ENCODE measurements around the gene BLACAT1.
A peak's percentile ranks its signal among the peaks of the same experiment; 100 is the strongest.
"Not testable (repeated sequence)": the region's sequence is repeated elsewhere in the genome, so short reads cannot be mapped to it uniquely, and the experiment has no call there.

Gene BLACAT1

DNA sequence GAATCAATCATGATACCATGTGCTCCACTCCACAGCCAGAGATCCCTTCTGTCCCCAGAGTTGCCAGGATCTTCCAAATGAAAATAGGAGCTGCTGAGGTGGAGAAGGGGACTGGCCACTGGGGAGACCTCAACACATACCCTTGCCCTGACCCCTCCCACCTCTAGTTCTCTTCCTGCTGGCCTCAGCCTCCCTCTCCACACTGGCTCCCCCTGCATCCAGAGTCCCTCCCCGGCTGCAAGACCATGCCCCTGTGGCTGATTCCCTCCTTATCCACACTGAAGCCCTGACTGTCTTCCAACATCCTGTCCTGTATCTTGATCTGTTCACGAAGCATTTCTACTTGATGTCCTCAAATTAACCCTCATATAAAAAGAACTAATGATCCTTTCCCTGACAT lies 27.5 kb upstream of the BLACAT1 start:
- no peak for DNase-seq

DNA sequence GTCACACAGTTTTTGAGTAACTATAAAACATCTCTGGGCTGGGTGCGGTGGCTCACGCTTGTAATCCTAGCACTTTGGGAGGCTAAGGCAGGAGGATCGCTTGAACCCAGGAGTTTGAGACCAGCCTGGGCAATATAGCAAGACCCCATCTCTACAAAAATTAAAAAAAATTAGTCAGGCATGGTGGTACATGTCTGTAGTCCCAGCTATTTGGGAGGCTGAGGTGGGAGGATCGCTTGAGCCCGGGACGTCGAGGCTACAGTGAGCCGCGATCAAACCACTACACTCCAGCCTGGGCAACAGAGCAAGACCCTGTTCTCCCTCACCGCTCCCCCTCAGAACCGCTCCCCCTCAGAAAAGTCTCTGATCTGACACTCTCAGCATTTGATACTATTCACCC lies 26.7 kb upstream of the BLACAT1 start:
- DNase-seq = not testable (repeated sequence)

DNA sequence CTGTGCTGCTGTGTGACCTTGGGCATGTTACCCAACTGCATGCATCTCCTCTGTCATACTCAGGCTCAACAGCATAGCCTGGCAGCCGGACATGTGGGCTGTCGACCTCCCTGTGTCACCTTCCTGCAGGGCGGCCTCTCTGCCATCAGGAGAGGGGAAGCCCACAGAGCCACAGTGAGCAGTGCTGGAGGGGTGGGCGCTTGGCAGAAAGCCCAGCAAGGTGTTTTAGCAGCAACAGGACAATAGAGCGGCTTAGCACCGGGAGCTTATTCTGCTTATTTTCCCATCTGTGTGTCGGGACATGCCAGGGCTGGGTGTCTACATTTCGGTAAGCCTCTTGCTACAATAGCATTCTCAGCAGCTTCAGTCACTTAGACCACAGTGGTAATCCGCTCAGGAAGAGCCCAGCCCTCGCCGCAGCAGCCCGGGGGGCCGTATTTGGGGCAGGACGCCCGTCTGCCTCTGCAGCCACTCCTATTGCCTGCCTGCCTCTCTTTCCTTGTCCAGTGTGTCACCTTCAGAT lies 25.8 kb upstream of the BLACAT1 start:
- DNase-seq = peak; percentile 13

DNA sequence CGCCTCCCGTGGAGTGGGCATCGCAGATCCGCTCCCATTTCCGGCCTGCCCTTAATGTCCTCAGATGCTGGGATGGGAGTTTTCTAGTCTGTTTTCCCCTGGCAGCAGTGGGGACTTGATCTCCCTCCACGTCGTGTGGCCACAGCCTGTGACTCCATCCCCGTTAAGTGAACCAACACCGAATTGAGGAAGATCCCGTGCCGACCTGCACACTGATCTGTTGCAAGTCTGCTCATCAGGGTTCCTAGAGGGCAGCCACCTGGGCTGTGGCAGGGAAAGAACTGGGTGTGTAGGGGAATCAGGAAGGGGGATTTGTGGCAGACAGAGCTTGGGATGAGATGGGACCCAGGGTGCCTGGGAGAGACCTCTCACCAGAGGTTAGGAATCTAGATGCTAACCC lies 25.4 kb upstream of the BLACAT1 start:
- DNase-seq = no peak

DNA sequence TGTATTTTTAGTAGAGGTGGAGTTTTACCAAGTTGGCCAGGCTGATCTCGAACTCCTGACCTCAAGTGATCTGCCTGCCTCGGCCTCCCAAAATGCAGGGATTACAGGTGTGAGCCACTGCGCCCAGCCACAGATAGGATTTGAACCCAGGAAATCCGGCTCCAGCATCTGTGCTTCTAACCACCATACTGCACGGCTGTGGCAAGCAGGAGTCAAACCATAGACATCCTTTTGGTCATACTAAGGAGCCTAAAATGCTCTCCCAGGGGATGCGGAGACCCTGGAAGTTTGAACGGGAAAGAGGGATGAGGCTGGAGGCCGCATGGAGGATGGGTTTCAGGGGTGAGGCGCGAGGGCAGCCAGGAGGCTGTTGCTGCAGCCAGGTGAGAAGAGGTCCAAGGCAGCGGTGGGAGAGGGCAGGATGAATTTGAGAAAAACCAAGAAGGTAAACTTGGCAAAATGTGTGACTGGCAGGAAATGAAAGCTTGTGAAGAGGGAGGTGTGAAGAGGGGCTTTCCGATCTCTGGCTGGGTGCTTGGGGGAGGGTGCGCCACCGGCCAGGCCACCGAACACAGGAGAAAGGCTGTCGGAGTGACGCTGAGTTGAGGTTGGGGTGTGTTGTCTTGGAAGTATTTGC lies 24.6 kb upstream of the BLACAT1 start:
- peak; percentile 78 for DNase-seq

DNA sequence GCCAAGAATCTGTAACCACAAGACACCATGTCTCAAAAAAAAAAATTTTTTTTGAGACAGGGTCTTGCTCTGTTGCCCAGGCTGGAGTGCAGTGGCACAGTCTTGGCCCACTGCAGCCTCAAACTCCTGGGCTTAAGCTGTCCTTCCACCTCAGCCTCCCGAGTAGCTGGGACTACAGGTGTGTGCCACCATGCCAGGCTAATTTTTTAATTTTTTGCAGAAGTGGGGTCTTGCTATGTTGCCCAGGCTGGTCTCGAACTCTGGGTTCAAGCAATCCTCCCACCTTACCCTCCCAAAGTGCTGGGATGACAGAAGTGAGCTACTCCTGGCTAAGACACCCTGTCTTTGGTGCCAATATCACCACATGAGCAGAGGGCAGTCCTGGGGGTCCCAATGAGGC lies 23.1 kb upstream of the BLACAT1 start:
- DNase-seq = not testable (repeated sequence)

DNA sequence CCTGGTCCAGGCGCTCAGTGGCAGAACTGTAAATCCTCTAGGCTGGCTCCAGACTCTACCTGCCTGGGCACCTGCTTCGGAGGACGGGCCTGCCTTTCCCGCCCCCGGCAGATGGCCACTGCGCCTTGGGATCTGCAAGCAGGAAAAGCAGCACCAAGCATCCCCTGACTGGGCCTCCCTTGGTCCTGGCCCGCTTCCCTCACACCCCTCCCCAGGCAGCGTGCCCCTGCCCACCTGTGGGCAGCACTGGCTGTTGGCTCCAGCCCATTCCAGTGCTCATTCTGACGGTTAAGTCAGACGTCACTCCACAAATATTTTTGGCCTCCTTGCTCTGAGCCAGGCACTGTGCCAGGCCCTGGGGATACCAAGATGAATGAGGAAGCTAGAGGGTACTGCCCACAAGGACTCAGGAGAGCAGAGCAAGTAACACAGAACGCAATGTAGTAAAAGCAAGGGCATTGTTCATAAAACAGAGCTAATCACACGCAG lies 22.0 kb upstream of the BLACAT1 start:
- DNase-seq = no peak

DNA sequence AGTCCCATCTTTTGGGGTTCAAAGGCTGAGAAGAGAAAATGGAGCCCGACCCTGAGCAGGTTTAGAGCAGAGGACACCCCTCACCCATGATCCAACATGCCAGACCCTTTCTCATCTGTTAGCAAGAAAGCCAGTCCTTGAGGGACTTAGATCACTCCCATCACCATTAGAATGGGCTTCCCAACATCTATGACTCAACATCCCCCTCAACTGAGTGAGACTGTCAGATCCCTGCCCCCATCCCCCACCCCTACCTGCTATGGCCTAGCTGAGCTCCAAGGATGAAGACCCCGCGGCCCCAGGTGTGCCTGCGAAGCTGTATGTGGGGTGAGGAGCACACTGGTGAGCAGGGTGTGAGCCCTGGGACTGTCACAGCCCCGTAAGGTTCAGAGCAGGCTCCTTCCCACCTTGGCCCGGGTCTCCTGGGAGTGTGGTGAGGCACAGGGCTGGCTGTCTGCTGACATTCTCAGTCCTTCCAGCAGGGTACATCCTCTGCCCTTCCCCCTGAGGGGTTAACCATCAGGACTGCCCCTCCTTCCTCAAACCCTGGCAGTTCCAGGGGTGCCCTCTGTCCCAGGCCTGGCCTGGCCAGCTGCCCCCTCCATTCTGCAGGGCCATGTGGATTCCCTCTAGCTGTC lies 21.4 kb upstream of the BLACAT1 start:
- DNase-seq = no peak

DNA sequence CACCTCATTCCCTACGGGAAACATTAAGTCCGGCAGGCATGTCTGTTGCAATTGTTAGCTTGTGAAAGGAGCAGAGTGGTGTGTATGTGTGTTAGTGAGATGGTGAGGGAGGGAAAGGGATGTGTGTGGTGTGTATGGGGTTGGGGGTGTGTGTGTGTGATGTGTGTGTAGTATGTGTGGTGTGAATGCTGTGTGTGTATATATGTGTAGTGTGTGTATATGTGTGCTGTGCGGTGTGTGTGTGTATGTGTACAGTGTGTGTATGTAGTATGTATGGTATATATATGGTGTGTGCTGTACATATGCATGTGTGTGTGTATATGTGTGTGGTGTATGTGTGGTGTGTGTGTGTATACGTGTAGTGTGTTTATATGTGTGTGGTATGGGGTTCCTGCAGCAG lies 20.8 kb upstream of the BLACAT1 start:
- DNase-seq = no peak

DNA sequence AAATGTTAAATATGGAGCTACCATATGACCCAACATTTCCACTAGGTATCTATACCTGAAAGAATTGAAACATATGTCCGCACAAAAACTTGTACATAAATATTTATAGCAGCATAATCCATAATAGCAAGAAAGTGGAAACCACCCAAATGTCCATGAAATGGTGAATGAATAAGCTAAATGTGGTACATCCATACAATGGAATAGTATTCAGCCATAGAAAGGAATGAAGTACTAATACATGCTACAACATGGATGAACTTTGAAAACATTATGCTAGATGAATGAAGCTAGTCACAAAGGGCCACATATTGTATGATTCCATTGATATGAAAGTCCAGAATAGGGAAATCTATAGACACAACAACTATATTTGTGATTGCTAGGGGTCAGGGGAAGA lies 20.0 kb upstream of the BLACAT1 start:
- no peak for DNase-seq

DNA sequence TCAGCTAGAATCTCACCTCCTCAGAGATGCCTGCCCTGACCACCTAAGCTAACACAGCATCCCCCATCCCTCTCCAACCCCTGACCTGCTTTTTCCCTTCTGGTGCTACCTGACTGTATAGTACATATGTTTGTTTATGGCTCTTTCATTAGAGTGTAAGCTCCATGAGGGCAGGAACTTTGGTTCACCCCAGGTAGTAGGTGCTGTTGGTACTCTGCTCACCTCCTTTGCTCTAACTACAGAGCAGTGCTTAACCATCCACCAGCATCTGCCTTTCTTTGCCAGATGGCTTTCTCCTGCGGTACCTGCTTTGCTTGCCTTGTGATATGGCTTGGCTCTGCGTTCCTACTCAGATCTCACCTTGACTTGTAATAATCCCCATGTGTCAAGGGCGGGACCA lies 18.7 kb upstream of the BLACAT1 start:
- no peak for DNase-seq

DNA sequence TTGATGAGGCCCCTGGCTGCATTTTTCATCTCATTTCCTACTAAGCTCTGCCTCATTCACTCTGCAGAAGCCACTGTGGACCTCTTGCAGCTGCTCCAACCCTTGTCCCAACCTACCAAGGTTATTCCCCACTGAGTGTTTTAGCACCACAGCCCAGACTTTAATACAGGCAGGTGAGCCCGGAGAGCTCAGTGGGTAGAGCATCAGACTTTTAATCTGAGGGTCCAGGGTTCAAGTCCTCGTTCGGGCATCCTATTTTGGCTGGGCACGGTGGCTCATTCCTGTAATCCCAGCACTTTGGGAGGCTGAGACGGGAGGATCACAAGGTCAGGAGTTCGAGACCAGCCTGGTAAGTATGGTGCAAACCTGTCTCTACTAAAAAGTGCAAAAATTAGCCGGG lies 18.1 kb upstream of the BLACAT1 start:
- no peak for DNase-seq

DNA sequence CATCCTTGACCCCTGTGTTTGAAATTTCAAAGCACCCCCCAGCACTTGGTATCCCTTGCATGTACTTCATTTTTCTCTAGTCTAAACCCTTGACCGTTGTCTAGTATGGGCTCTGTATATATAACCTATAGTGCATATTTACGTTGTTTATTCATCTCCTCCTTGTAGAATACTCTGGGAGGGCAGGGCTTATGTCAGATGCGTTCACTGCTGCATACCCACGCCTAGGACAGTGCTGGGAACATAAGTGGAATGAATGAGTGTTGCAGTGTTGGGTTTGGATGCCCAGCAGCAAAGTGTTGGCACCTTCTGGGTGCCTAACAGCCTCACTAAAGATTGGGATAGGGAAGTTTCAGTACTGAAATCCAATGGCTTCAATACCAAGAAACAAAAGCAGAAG lies 17.6 kb upstream of the BLACAT1 start:
- DNase-seq = no peak

DNA sequence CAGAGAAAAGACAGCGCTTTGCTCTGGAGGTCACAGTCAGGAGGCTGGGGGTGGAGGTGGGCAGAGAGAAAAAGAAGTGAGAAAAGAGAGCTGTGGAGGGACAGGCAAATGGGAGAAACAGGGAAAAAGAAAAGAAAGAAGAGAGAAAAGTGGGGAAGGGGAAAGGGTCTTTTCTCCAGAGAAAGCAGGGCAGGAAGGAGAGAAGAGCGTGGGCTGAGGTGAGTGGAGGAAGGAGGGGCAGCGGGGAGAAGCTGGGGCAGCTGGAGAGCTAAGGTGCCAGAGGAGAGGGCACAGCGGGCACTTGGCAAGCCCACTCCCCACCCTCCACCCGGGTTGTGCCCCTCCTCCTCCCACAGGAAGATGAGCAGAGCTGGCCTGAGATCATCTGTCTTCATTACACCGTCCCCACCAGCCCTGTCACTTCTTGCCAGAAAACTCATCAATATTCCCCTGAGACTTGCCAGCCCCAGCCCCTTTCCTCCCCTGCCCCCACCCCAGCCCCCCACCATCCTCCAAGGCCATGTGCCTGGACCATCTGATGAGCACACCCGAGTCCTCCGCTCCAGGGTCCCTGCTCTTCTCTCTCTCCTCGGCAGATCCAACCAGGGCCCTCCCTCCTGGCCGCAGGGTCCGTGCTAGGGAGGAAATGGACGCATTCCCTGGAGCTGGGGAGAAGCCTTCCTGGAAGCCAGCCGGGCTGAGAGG lies 17.0 kb upstream of the BLACAT1 start:
- DNase-seq = no peak

DNA sequence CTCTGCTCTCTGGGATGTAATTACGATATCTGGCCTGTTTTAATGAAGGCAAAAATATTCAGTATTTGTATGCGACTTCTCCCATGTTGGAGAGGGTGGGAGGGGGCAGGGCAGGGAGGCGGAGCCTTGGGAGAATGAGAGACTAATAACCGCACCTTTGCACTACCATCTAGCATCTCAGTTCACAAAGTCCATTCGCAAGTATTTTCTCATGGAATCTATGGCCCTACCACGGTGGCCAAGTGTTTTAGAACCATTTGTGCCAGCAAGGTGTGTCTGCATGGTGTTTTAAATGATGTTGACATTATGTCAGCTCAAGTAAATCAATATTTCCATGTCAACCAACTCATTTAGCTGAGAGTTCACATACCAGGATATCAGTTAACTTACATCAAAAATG lies 14.3 kb upstream of the BLACAT1 start:
- DNase-seq = no peak

DNA sequence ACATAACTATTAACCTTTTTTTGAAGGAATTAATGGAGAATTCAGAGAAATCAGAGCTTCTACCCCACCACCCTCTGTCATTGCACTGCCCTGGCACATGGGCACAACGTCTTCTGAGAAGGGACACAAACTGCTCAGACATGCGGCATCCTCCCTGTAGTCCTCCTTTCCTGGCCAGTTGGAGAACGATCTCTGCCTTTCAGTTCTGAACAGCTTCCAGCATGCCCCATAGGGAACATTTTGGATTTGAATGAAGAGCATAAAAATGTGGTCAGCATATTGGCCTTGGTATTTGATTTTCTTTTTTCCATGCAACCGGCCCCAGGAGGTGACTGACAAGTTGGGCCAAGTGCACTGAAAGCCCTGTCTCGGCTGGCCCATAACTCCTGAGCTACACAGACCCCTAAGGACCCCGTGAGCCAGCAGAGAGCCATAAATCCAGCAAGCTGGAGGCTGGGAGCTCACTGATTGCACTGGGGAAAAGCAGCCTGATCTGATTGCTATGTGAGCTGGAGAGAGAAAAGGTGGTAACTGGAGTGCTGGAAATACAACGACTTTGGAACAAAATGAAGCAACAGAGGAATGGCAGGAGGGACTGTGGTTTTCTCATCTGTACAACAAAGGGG lies 10.9 kb upstream of the BLACAT1 start:
- DNase-seq = no peak

DNA sequence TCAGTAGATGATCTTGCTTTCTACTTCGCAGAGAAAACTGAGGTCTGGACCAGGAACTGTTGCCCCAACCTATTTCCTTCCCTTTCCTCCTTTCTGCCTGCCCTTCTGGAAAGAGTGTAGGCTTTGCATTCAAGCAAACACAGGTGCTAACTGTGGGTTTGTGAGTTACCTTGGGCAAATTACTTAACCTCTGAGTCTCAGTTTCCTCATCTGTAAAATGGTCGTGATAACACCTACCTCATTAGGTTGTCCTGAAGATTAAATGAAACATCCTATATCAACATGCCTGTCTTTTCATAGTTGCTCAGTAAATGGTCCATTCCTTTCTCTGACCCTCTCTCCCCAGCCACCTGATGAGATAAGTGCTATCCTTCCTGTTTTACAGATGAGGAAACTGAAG lies 9.5 kb upstream of the BLACAT1 start:
- no peak for DNase-seq

DNA sequence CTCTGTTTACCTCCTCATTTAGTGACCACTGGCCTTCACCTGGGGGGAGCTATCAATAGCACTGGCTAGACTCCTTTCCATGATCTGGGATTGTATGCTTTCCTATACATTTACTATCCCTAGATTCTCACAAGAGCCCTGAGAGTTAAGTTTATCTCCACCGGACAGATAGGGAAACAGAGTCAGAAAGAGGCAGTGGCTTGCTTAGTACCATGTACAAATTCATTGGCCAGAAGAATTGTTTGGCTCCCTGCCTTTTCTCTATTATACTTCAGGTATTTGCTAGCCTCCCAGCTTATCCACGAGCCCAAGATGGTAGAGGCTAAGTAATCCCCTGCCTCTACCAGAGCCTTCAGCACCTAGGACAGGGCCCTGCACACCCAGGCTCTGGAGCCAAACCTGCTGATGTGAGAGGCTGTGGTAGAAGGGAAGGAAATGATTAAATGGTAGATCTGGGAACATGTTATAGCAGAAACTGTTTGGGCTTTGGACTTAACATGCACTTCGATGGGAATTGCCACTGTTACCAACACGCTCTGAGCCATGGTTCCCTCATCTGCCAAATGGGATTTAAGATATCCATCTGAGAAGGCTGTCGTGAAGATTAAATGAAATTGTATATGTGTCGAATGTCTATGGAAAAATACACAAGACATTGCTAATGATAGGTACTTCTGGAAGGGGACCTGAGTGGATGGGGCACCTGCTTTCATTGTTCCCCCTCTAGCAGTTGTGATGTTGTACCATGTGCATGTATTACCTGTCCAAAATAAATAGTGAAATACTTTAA lies 3.1 kb upstream of the BLACAT1 start:
- peak; percentile 30 for DNase-seq

DNA sequence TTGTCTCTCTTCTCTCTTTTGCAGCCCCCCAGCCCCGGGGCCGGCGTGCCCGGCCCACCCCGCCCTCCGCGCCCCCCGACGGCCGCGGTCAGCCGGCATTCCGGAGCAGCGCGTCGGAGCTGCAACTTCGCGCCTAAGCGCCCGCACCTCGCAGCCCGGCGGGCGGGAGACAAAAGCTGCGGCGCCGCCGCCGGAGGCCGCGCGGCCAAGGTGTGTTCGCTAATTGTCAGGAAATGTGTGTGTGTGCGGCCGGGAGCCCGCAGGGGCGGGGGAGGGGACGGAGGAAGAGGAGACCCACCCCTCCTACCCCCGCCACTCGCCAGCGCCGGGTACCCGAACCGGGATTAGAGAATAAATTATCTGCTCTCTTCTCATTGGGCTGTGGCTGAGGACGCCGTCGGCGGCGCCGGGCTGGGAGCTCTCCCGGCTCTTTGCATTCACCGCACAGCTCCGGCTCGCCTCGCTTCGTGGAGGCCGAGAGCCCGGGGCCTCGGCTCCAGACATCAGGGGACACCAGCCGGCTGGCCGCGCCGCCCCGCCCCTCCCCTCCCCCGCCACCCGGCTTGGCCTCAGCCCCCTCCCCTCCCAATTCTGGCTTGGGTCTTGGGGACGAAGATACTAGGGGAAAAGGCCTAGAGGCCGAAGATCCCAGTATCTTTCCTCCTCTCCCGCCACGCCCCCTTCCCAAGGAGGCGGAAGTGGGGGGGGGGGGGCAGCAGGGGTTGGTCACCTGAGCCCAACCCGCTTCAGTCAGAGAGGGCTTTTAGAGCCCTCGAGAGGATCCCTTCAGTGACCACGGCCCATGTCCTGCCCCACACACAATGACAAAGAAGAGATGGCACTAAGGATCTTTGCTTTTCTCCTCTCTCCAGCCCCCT lies 1.3 kb upstream of the BLACAT1 start:
- peak; percentile 12 for DNase-seq

DNA sequence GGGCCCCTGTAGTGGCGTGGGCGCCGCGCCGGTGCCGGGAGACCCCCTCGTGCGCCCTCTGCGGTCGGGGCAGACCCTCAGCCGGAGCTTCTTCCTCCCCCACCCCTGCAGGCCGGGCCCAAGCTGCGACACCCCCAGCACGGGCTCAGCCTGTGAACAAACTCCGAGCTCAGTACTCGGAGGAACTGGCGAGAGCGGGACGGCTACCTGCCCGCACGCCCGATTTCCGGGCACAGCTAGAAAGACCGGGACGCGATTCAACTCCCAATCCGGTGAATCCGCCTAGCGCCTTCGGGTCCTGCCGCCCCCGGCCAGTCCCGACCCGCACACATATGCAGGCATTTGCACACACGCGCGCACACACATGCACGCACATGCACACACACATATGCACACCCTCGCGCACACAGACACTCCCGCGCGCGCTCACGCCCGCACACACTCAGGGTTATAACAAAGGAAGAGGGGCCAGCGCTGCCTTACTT lies 580 bp upstream of the BLACAT1 start:
- no peak for DNase-seq

DNA sequence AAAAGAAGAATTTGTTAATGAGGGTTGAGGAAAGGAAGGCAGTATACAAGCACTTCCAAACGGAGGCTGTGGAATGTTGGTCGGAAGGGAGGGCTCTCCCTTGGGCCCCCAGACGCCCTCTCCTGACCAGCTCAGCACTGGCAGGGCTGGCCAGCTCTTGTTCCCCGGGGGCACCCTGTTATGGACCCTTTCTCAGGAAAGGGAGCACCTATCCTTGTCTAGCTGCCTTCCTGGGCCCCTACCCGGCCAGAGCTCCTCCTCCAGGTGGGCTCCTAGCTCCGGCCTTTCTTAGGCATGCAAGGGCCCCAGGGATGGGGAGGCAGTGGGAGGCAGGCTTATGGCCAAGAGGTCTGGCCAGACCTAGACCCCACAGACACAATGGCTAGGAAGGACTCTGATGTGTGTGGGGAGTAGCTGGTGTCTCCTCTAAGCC lies 926 bp downstream of the BLACAT1 start:
- no peak for DNase-seq

Data from CD4-positive, alpha-beta T cell treated with Interleukin-17A for 1 hour (primary cell).